Activated T-helper 1 cell treated with anti-CD3 and anti-CD28 coated beads, Interleukin-2, amount 50 U/mL, for 16 hours (primary cell): ENCODE measurements around the gene ITGA6.

Experiments
- DNase-seq, 2 donors: peaks; one replicate each; pipeline ENCODE4 v3.0.0-alpha.2; 2020; ENCODE audit warnings: low read depth in 1 of 2, low spot score in 1 of 2

ITGA6 gene

GRCh38 chr2:172464400-172465129 lies 37.2 kb downstream of the ITGA6 start:
- DNase-seq: no peak

DNA sequence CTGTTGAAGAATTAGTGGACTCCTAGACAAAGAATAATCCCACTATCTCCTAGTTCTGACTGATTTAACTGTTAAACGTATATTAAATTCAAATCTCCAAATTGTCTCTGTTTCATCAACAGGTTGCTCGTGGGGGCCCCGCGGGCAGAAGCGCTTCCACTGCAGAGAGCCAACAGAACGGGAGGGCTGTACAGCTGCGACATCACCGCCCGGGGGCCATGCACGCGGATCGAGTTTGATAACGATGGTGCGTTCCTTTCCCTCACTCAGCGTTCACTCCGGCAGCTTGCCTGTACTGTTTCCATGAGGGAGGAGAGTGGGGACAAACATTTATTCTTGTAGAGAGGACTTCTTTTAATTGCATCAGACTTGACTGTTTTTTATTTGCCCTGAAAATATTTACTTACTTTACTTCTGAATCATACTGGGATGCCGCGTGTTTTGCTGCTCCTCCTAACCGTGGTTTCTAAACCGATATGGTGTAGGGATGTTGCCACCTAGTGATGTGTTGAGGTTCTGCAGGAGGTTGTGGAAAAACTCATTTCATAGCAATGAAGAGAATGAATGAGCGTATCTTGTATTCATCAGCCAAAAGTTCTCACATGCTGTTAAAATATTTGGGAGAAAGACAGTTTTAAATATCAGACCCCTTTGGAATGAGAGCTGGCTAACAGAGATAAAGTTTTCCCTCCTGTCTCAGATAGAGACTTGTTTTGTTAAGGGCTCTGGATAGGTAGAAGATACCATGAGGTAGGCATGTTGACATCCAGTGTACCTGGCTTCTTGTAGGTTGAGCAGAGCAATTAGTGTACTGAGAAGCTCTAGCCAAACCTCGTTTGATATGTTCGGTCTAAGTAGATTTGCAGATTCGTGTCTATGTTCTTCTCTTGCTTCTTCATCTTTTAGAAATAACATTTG lies 38.3 kb downstream of the ITGA6 start:
- DNase-seq: peak; percentile 38 to 40

- DNase-seq: no peak
Observed at GRCh38 chr2:172467382-172467781, 40.0 kb downstream of the ITGA6 start.

DNA sequence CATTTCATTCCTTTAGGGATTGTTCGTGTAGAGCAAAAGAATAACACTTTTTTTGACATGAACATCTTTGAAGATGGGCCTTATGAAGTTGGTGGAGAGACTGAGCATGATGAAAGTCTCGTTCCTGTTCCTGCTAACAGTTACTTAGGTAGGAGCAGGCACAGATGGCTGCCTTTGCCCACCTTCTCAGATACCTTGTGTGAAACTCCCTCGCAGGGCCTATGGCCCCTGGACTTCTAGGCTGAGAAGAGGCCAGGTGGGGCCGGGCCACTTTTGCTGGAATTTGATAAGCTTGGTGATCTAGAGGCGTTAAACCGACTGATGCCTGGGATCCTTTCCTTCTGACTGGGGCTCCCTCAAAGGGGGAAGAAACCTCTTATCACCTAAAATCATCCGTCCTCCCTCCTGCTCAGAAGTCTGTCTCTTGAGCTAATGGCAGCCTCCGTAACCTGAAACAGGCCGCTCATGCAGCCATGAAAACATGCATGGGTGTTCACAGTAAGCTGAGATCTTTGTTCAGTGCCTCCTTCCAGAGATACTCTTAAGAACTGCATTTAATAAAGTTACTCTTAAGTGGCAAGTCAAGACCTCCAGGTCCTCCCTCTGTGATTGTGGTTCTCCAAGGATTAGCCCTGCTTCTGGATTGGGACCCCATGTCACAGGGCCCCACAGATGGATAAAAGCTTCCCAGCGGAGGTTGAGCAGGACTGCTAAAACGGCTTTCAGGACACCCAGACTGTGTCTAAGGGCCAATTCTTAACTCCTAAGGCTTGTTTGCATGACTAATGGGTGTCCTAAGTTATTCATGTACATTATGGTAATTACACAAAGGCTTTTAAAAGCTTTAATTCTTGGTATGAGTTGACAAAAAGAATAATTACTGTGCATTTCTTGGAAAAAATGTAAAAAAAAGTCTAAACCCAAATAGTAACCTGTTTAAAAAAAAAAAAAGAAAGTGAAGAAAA lies 43.9 kb downstream of the ITGA6 start:
- DNase-seq: no peak

GRCh38 chr2:172472446-172473033 lies 45.2 kb downstream of the ITGA6 start:
- no peak for DNase-seq

DNA sequence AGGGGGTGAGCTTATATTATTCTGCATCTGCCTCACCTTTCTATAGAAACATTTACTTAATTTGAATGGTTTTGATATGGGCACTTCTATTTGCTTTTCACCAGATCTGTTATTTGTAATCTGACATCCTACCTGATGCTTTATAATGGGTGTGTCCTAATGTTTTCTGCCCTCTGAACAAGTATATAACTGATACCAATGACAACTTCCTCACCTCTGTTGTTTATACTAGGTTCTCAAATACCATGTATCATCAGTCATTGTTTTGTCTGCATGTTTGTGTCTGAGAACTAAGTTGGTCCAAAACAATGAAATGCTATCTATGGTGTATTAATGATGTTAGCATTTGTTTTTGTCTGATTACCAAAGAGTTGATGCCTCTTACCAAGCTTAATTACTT lies 45.8 kb downstream of the ITGA6 start:
- no peak for DNase-seq

- no peak for DNase-seq
Observed at GRCh38 chr2:172478353-172478752, 51.0 kb downstream of the ITGA6 start.

GRCh38 chr2:172480301-172481218 lies 53.2 kb downstream of the ITGA6 start:
- DNase-seq: no peak

DNA sequence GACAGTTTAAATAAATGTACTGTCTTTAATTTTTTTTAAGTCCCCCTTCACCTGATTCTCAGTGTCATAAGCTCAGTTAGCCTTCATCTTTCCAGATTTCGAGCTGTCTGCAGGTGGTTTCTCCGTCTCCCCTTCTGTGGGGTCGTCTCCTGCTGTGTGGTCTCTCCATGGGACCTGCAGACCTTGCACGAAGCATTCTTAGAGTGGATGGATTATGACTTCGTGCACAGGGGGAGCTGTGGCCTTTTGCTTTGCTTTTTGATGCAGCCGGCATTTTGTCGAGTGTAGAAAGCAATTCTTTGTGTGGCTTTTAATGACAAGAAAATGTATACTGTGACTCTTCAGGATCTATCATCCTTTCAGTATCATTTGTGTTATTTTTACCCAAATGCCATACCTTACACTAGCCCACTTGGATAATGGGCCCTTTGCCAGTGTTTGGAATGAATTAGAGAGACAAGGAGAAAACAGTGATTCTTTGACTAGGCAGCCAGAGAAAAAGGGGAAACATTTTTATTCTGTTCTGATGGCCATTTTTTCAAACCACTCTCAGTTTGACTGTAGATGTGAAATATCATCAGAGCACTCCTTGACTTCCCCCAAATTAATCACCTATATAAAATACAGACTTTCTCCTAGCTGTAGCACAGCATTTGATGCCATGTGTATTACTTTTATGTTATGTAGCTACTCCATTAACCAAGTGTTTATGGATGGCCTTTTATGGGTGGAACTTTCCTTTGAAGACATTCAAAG lies 54.3 kb downstream of the ITGA6 start:
- DNase-seq: no peak

- DNase-seq: no peak
Observed at GRCh38 chr2:172484253-172484652, 56.9 kb downstream of the ITGA6 start.

DNA sequence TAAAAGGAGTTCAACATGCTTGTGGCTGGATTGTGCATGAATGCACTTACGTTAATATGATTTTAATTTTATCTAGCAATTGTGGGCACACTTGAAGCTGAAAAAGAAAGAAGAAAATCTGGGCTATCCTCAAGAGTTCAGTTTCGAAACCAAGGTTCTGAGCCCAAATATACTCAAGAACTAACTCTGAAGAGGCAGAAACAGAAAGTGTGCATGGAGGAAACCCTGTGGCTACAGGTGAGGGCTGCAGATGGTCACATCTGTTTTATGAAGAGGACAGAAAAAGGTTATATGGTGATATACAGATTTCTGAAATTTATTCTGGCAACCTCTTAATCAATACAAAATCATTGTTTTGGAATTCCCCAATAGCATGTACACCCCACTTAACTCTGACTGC lies 57.3 kb downstream of the ITGA6 start:
- DNase-seq: no peak

DNA sequence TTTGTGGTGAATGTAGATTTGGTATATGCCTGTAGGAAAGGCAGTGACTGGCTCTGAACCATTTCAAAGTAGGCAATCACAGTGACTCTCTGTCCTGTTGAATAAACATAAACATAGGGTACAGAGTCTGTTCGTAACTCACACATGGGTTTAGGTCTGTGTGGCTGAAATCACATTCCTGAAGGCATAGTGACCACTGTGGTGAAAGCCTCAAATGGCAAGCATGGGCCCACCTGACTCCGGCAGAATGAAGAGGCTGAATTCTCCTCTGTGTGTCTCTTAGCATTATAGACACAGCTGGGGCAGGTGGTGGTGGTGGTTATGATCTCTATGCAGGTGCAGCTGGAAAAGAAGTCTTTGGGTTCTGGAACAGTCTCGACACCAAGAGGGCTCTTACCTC lies 61.2 kb downstream of the ITGA6 start:
- DNase-seq: no peak

- DNase-seq: no peak
Observed at GRCh38 chr2:172489681-172490080, 62.3 kb downstream of the ITGA6 start.

GRCh38 chr2:172496160-172496608 lies 68.8 kb downstream of the ITGA6 start:
- DNase-seq: no peak

GRCh38 chr2:172507199-172507598 lies 79.8 kb downstream of the ITGA6 start:
- DNase-seq: no peak

GRCh38 chr2:172510088-172510487 lies 82.7 kb downstream of the ITGA6 start:
- DNase-seq: no peak

DNA sequence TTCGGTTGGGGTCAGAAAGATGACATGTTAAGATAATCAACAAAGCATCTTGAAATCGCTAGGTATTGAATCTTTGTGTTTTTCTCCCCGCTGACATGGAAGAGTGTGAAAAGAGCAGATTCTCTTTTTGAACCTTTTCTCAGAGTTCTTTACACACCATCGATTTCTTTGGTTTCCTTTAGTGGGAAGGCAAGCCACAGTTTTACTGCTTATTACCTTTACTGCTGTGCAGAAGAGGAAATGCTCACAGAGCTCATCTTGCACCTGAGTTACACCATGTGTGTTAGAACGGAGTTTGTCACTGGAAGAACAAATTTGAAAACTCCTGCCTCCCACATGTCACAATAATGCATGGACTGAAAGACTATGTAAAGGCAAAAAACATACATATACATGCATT lies 83.2 kb downstream of the ITGA6 start:
- no peak for DNase-seq

- DNase-seq: no peak
Observed at GRCh38 chr2:172512810-172513523, 85.6 kb downstream of the ITGA6 start.
